Panc1 (cell line): Measurements from ENCODE around the gene NOTCH1.

Experiments
- POLR2AphosphoS5 ChIP-seq: IDR thresholded peaks from 2 replicates; pipeline ENCODE4 v1.6.1; 2012; ENCODE audit warnings: mild to moderate bottlenecking, low read depth, low read length, moderate library complexity
- REST ChIP-seq, 2 experiments: IDR thresholded peaks; 2 replicates each; pipeline ENCODE4 v1.6.1; 2011 to 2012; ENCODE audit warnings: low read depth in 2 of 2, control low read depth in 1 of 2, low read length in 1 of 2, mild to moderate bottlenecking in 1 of 2, moderate library complexity in 1 of 2; ENCODE audit not compliant: insufficient read depth in 1 of 2
- SIN3A ChIP-seq: IDR thresholded peaks from 2 replicates; pipeline ENCODE4 v1.6.1; 2012; ENCODE audit warnings: low read depth, mild to moderate bottlenecking, low read length, moderate library complexity, borderline replicate concordance; ENCODE audit not compliant: insufficient read depth
- TCF7L2 ChIP-seq: IDR thresholded peaks from 2 replicates; pipeline ENCODE4 v1.6.1; 2011; ENCODE audit warnings: mild to moderate bottlenecking, low read depth, low read length, inconsistent platforms
- TF ChIP-seq, protein P1 (sequence below): fragments of 450-650 bp; IDR thresholded peaks from 2 replicates; pipeline ENCODE4 v1.5.1; 2017; ENCODE audit warnings: mild to moderate bottlenecking

GRCh38 chr9:136565715-136566552 is 20.1 kb upstream of the NOTCH1 start:
- TF ChIP-seq, protein P1, sequence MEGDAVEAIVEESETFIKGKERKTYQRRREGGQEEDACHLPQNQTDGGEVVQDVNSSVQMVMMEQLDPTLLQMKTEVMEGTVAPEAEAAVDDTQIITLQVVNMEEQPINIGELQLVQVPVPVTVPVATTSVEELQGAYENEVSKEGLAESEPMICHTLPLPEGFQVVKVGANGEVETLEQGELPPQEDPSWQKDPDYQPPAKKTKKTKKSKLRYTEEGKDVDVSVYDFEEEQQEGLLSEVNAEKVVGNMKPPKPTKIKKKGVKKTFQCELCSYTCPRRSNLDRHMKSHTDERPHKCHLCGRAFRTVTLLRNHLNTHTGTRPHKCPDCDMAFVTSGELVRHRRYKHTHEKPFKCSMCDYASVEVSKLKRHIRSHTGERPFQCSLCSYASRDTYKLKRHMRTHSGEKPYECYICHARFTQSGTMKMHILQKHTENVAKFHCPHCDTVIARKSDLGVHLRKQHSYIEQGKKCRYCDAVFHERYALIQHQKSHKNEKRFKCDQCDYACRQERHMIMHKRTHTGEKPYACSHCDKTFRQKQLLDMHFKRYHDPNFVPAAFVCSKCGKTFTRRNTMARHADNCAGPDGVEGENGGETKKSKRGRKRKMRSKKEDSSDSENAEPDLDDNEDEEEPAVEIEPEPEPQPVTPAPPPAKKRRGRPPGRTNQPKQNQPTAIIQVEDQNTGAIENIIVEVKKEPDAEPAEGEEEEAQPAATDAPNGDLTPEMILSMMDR, result no peak
- TF ChIP-seq POLR2AphosphoS5 (no peak), SIN3A (no peak), REST (IDR thresholded peaks at IDR 0.05; ENCODE audit: insufficient read depth in 1 of 2, low read depth in 2 of 2, low read length in 1 of 2) (no peak), TCF7L2 (no peak)
